ENCODE data around the gene GFPT2. TPM values are rescaled to one million over a fixed set of nuclear protein-coding genes. Genes with fewer than 3 reads are reported as not detected.

GFPT2 gene
- total and polyA plus RNA-seq, 9 of the 15 experiments (the other 6 are each of a cell fraction or from before 2014, with no cell fraction given) = 0.07 to 0.14 (median 0.08) TPM; not detected in 6

Other genes with a start within 250 kb of the GFPT2 start
- 1.1 TPM in 1 of 2 replicates, not detected in the other for gene RASGEF1C, start 144.1 kb downstream of the GFPT2 start, total RNA-seq (2014; rRNA removed)
- gene RASGEF1C, start 144.1 kb downstream of the GFPT2 start, total RNA-seq (2014; rRNA removed; fragmentation: Illumina TruSeq; extraction: Trizol) = not detected in 2 replicates
- gene RASGEF1C, start 144.1 kb downstream of the GFPT2 start, total RNA-seq (2015; rRNA removed; fragmentation: Illumina TruSeq; extraction: Trizol) = 0.11 TPM in 1 of 2 replicates, not detected in the other
- gene RASGEF1C, start 144.1 kb downstream of the GFPT2 start, total RNA-seq (2021) = 0.31 and 0.35 TPM in 2 replicates
- gene RASGEF1C, start 144.1 kb downstream of the GFPT2 start, polyA plus RNA-seq (2011; rRNA removed) = 0.16 TPM in 1 of 2 replicates, not detected in the other
- gene RASGEF1C, start 144.1 kb downstream of the GFPT2 start, polyA plus RNA-seq (2014; fragmentation: Illumina TruSeq; extraction: Trizol) = 0.04 and 0.30 TPM in 2 replicates
- gene RASGEF1C, start 144.1 kb downstream of the GFPT2 start, polyA plus RNA-seq (2014; fragmentation: Nextera tagmentation; extraction: Ambion mirVana) = not detected
- gene RASGEF1C, start 144.1 kb downstream of the GFPT2 start, polyA plus RNA-seq (2014; rRNA removed) = 0.21 and 0.47 TPM in 2 replicates
- gene MAPK9, start 61.3 kb downstream of the GFPT2 start, total RNA-seq (2014; rRNA removed) = 23.3 and 24.7 TPM in 2 replicates
- gene MAPK9, start 61.3 kb downstream of the GFPT2 start, total RNA-seq (2014; rRNA removed; fragmentation: Illumina TruSeq; extraction: Trizol) = 32.3 and 33.8 TPM in 2 replicates
- 27.2 and 29.9 TPM in 2 replicates for gene MAPK9, start 61.3 kb downstream of the GFPT2 start, total RNA-seq (2015; rRNA removed; fragmentation: Illumina TruSeq; extraction: Trizol)
- 37.1 and 38.0 TPM in 2 replicates for gene MAPK9, start 61.3 kb downstream of the GFPT2 start, total RNA-seq (2021)
- 45.9 and 58.0 TPM in 2 replicates for gene MAPK9, start 61.3 kb downstream of the GFPT2 start, polyA plus RNA-seq (2011; rRNA removed)
- gene MAPK9, start 61.3 kb downstream of the GFPT2 start, polyA plus RNA-seq (2014; fragmentation: Illumina TruSeq; extraction: Trizol) = 32.3 and 43.1 TPM in 2 replicates
- gene MAPK9, start 61.3 kb downstream of the GFPT2 start, polyA plus RNA-seq (2014; fragmentation: Nextera tagmentation; extraction: Ambion mirVana) = 1 to 10 TPM; 4.8 to 6.5 TPM
- 27.4 and 31.5 TPM in 2 replicates for gene MAPK9, start 61.3 kb downstream of the GFPT2 start, polyA plus RNA-seq (2014; rRNA removed)
- gene CNOT6, start 141.0 kb upstream of the GFPT2 start, total RNA-seq (2014; rRNA removed) = 10.1 and 10.9 TPM in 2 replicates
- gene CNOT6, start 141.0 kb upstream of the GFPT2 start, total RNA-seq (2014; rRNA removed; fragmentation: Illumina TruSeq; extraction: Trizol) = 14.0 and 16.2 TPM in 2 replicates
- 11.7 and 12.6 TPM in 2 replicates for gene CNOT6, start 141.0 kb upstream of the GFPT2 start, total RNA-seq (2015; rRNA removed; fragmentation: Illumina TruSeq; extraction: Trizol)
- 24.4 and 32.4 TPM in 2 replicates for gene CNOT6, start 141.0 kb upstream of the GFPT2 start, total RNA-seq (2021)
- 26.0 and 30.3 TPM in 2 replicates for gene CNOT6, start 141.0 kb upstream of the GFPT2 start, polyA plus RNA-seq (2011; rRNA removed)
- gene CNOT6, start 141.0 kb upstream of the GFPT2 start, polyA plus RNA-seq (2014; fragmentation: Illumina TruSeq; extraction: Trizol) = 21.2 and 22.6 TPM in 2 replicates
- 1 to 10 TPM; 4.9 to 7.9 TPM for gene CNOT6, start 141.0 kb upstream of the GFPT2 start, polyA plus RNA-seq (2014; fragmentation: Nextera tagmentation; extraction: Ambion mirVana)
- 16.1 and 18.5 TPM in 2 replicates for gene CNOT6, start 141.0 kb upstream of the GFPT2 start, polyA plus RNA-seq (2014; rRNA removed)
- gene SCGB3A1, start 238.2 kb upstream of the GFPT2 start, total RNA-seq (2014; rRNA removed) = not detected in 2 replicates
- gene SCGB3A1, start 238.2 kb upstream of the GFPT2 start, total RNA-seq (2014; rRNA removed; fragmentation: Illumina TruSeq; extraction: Trizol) = not detected in 2 replicates
- not detected in 2 replicates for gene SCGB3A1, start 238.2 kb upstream of the GFPT2 start, total RNA-seq (2015; rRNA removed; fragmentation: Illumina TruSeq; extraction: Trizol)
- gene SCGB3A1, start 238.2 kb upstream of the GFPT2 start, total RNA-seq (2021) = 0.33 TPM in 1 of 2 replicates, not detected in the other
- not detected in 2 replicates for gene SCGB3A1, start 238.2 kb upstream of the GFPT2 start, polyA plus RNA-seq (2011; rRNA removed)
- gene SCGB3A1, start 238.2 kb upstream of the GFPT2 start, polyA plus RNA-seq (2014; fragmentation: Illumina TruSeq; extraction: Trizol) = not detected in 2 replicates
- not detected for gene SCGB3A1, start 238.2 kb upstream of the GFPT2 start, polyA plus RNA-seq (2014; fragmentation: Nextera tagmentation; extraction: Ambion mirVana)
- gene SCGB3A1, start 238.2 kb upstream of the GFPT2 start, polyA plus RNA-seq (2014; rRNA removed) = not detected in 2 replicates

Data from K562 (cell line).